GM19023 (cell line): ENCODE measurements around the gene ARHGAP26.

ENCODE experiments used
- ATAC-seq: cut with Tn5 transposase; IDR thresholded peaks from one replicate; pipeline ENCODE4 v1.9.1; 2021; ENCODE audit warnings: mild to moderate bottlenecking, moderate library complexity; ENCODE audit not compliant: unreplicated experiment

The ARHGAP26 gene

GRCh38 chr5:142897328-142897727 lies 127.2 kb downstream of the ARHGAP26 start:
- no peak for ATAC-seq

DNA sequence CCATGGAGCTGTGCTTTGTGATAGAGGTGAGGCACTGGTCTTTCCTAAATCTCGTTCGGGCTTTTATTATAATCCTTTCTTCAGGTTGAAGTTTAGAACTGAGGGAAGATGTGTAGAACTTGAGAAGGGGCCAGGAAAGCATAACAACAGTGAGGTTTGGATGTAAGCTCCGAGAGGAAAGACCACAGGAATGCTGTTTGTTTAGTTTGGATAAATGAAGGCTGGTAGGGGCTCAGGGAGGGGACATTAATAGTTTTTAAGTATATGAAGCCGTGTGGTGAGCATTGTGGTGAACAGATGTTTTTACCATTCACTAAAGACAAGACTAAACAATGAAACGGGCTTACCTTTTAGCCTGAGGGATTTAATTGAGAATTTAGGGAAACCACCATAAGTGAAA lies 130.8 kb downstream of the ARHGAP26 start:
- ATAC-seq = no peak

- no peak for ATAC-seq
Measured at GRCh38 chr5:142901476-142902185, 131.5 kb downstream of the ARHGAP26 start.

DNA sequence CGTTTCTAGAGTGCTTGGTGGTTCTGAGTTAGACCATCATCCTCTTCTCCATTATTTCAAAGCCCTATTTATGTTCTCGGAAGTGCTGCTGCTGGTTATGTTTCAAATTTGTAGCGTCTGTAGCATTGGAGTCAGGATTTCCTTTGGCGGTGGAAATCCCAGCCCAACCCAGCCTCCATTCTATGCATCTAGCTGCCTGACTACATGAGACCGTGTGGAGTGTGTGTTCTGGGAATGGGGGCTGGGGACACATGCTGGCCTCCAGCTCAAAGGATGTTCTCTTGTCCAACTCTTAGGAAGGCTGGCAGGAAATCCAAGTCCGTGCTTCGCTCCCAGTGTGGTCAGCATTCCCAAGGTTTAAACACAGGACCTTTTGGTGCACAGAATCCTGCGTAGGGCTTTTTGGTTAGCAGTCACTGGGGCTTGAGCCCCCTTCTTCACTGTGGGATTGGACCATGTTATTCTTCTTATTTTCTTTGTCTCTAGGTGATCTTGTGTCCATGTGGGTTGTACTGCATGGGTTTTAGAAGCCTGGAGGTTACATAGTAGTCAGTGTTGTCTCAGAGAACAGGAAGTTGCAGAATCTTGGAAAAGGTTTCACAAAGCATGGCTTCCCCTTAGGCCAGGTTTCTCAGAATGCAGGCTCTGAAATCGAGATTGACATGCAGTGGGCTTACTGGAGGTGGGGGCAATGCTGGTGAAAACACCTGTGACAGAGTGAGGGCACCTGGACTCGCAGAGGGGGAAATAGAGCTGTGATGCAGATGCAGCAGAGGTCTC lies 132.2 kb downstream of the ARHGAP26 start:
- ATAC-seq = no peak

GRCh38 chr5:142904416-142904815 lies 134.2 kb downstream of the ARHGAP26 start:
- ATAC-seq = no peak

DNA sequence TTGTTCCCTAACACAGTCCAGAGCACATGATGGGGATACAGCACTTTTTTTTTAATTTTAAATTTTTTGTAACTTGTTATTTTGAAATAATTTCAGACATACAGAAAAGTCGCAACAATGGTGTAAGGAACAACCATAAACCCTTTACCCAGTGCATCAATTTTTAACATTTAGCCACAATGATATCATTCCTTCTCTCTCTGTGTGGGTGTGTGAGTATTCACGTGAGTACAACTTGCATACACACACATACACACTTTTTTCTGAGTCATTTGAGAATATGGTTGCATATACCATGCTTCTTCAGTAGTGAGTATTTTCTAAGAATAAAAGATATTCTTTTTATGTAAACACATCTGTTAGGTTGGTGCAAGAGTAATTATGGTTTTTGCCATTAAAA lies 135.2 kb downstream of the ARHGAP26 start:
- no peak for ATAC-seq

GRCh38 chr5:142906863-142907671 lies 136.9 kb downstream of the ARHGAP26 start:
- no peak for ATAC-seq

- no peak for ATAC-seq
Measured at GRCh38 chr5:142908659-142909058, 138.5 kb downstream of the ARHGAP26 start.

DNA sequence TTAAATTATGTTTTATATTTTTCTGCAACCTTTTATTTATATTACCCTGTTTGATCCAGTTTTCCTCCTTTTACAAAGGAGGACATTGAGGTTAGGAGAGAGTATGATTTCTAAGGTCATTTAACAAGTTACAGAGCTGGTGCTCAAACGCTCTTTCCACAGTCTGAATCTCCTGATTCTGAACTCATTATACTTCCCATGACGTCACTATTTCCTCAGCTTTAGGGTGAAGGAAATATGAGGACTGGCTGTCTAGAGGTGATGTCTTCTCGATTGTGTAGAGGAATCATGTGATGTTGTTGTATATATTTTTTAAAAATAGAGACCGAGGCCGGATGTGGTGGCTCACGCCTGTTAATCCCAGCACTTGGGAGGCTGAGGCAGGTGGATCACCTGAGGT lies 140.0 kb downstream of the ARHGAP26 start:
- no peak for ATAC-seq

- ATAC-seq = no peak
Measured at GRCh38 chr5:142911170-142911569, 141.0 kb downstream of the ARHGAP26 start.

DNA sequence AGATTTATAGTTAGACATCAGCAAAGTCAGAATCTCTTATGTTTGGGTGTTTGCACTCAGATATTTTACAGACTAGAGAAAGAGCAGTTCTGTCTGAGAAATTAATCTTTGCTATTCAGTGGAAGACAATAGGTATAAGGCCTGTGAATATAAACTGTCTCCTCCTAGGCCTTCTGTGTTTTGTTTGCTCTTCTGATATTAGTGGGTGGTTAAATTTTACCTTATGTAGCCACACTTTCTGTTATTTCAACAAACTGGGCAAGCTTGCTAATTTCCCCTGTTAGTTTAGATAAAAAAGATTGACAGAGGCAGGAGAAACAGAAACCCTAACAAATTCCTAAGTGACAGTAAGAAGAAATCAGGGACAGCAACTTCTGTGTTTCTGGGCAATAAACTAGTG lies 141.6 kb downstream of the ARHGAP26 start:
- ATAC-seq = no peak

GRCh38 chr5:142913728-142914338 lies 143.7 kb downstream of the ARHGAP26 start:
- ATAC-seq = no peak

DNA sequence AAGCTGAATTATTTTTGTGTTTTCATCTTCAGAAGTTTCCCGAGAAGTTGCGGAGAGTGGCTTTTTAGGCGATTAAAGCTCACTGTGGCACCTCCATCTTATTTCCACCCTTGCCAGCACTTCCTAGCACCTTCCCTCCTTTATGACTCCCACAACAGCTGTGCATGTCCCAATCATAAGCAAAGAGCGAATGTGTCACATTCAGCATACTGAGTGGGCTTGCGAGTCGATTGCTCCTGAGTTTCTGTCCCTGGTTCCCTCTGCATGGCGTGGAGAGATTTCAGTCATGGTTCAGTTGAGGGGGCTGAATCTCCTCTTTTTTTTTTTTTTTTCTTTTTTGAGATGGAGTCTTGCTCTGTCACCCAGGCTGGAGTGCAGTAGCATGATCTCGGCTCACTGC lies 144.9 kb downstream of the ARHGAP26 start:
- no peak for ATAC-seq

DNA sequence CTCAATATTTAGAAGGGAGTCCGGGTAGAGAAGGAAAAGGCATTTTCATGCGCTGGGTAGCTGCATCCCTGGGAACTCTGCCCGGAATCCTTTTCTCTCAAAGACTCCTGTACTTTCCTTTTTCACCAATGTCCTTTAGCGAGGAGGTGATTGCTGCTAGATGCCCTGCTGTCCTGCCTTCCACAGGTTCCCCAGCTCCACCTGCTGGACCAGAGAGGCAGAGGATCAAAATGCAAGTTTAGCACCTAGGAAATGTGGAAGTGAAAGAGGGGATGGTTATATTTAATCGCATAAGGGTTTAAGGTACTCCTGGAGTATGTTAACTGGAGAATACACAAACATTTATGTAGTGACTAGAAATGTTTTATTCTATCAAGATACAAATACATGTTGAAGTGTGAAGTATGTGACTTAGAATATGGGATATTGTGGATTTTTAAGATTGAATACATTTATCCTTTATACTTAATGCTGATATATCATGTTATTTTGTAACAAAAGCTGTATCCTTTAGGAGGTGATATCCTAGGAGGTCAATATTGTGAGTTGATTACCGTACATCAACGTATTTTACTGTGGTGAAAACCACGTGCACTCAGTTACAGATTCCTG lies 145.7 kb downstream of the ARHGAP26 start:
- peak; percentile 63 for ATAC-seq

- no peak for ATAC-seq
Measured at GRCh38 chr5:142918959-142919635, 148.9 kb downstream of the ARHGAP26 start.

- no peak for ATAC-seq
Measured at GRCh38 chr5:142920849-142921612, 150.9 kb downstream of the ARHGAP26 start.

GRCh38 chr5:142922223-142922952 lies 152.2 kb downstream of the ARHGAP26 start:
- ATAC-seq = no peak

GRCh38 chr5:142924135-142924883 lies 154.1 kb downstream of the ARHGAP26 start:
- ATAC-seq = no peak
